Esophagus squamous epithelium (tissue), 4 donors: ENCODE data around the gene RAB40C.

Experiments used
- POLR2A ChIP-seq, 4 donors: fragments of 450-650 bp; IDR thresholded peaks; one replicate each; pipeline ENCODE4 v1.6.1; 2017; ENCODE audit warnings: antibody characterized with exemption in 4 of 4, mild to moderate bottlenecking in 4 of 4, moderate library complexity in 3 of 4
- TF ChIP-seq, protein P1 (sequence below), 6 experiments: fragments of 450-650 bp in 4 of 6; fragments of 200-600 bp in 2 of 6; sonication (generic) in 2 of 6; IDR thresholded peaks; one replicate each; pipeline ENCODE4 v1.5.1; 2016 to 2019; ENCODE audit warnings: antibody characterized with exemption in 6 of 6, mild to moderate bottlenecking in 4 of 6, moderate library complexity in 4 of 6

DNA sequence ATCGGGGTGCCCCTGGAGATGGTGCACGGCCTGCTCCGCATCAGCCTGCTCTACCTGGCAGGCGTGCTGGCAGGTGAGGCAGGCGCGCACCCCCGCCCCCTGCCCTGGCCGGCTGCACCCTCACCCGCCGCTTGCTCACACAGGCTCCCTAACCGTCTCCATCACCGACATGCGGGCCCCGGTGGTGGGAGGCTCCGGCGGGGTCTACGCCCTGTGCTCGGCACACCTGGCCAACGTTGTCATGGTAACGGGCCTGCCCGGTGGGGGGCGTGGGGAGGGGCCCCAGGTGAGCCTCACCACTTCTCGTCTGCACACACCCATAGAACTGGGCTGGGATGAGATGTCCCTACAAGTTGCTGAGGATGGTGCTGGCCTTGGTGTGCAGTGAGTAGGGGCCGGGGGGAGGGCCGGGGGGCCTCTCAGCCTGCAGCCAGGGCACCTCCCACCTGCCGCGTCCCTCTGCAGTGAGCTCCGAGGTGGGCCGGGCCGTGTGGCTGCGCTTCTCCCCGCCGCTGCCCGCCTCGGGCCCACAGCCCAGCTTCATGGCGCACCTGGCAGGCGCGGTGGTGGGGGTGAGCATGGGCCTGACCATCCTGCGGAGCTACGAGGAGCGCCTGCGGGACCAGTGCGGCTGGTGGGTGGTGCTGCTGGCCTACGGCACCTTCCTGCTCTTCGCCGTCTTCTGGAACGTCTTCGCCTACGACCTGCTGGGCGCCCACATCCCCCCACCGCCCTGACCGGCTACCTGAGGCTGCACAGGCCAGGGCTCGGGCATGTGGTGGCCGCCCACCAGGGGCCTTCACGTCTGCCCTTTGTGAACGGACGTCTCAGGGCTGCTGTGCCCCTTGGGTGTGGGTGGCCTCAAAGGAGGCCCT lies 87.7 kb downstream of the RAB40C start:
- TF ChIP-seq, protein P1, sequence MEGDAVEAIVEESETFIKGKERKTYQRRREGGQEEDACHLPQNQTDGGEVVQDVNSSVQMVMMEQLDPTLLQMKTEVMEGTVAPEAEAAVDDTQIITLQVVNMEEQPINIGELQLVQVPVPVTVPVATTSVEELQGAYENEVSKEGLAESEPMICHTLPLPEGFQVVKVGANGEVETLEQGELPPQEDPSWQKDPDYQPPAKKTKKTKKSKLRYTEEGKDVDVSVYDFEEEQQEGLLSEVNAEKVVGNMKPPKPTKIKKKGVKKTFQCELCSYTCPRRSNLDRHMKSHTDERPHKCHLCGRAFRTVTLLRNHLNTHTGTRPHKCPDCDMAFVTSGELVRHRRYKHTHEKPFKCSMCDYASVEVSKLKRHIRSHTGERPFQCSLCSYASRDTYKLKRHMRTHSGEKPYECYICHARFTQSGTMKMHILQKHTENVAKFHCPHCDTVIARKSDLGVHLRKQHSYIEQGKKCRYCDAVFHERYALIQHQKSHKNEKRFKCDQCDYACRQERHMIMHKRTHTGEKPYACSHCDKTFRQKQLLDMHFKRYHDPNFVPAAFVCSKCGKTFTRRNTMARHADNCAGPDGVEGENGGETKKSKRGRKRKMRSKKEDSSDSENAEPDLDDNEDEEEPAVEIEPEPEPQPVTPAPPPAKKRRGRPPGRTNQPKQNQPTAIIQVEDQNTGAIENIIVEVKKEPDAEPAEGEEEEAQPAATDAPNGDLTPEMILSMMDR (IDR thresholded peaks at IDR 0.05) = no peak
- TF ChIP-seq POLR2A (IDR thresholded peaks at IDR 0.05) = peak in 1 of 4 donors; percentile 10
